ENCODE data around the gene RIPK4.

The RIPK4 gene

DNA sequence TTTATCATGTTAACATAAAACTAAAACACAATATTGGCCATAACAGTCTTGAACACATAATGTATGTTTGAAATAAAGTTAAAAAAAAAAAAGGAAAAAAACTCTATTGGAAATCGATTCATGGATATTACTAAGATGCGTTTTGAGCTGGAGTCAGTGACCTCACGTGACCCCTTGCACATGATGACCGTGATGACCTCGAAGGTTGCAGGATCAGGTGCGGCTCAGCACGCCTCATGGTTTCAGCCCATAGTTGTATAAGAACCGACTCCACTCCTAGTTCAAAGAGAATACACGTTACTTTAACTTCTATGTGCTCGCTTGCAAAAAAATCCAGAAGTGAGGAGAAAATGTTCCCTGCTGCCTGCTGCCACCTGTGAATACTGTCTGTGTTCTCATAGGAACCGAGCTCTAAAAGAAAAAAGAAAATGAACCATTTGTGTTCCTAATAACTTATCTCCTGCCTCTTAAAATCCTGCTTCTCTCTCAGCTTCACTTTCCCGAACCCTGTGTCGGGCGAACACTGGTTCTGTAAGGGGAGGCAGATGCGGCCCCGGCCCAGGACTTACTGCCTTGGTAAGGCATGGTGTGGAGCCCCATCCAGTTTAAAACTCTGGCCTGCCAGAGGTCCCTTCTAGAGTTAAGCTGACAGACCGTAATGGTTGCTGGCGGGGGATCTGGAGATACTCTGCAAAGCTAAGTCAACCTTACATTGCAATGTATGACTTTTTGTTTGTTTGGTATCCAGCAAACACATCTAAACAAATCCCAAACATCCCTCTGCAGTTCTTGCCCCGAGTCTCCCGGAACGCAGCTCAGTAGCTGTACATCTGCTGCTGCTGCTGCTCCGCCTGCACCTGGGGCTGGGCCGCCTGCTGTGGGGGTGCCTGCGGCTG lies 33.8 kb upstream of the RIPK4 start:
- Histone ChIP-seq H4K91ac (ENCODE audit: low read depth, low read length, poor library complexity) (no peak overlapping the region), H2BK5ac (ENCODE audit: low read length) (no peak overlapping the region), H2BK12ac (ENCODE audit: low read length) (no peak overlapping the region), H3K27me3 (ENCODE audit: control insufficient read depth in 3 of 3, insufficient read depth in 3 of 3, low read depth in 1 of 3, low read length in 3 of 3) (no peaks in the 10 kb centered on the region), H3K9me3 (replicated peaks in 1 of 2; ENCODE audit: control insufficient read depth in 2 of 2, insufficient read depth in 1 of 2, low read depth in 1 of 2, low read length in 2 of 2) (peaks cover 0 to 1% of the 10 kb centered on the region in 2 donors), H2AK5ac (ENCODE audit: low read depth, low read length) (no peak overlapping the region), H3K14ac (ENCODE audit: low read length) (no peak overlapping the region), H2BK120ac (ENCODE audit: low read depth, low read length) (no peak overlapping the region), H3K9ac (ENCODE audit: low read depth, low read length, poor library complexity) (no peak overlapping the region), H4K8ac (ENCODE audit: low read depth, low read length) (no peak overlapping the region), H3K18ac (ENCODE audit: low read length) (no peak overlapping the region), H2BK15ac (ENCODE audit: low read length) (no peak overlapping the region), H2AFZ (ENCODE audit: low read length) (no peak overlapping the region), H3K4me2 (ENCODE audit: insufficient read depth, low read length, poor library complexity, severe bottlenecking) (no peak overlapping the region), H3K4me1 (ENCODE audit: control insufficient read depth in 2 of 2, insufficient read depth in 1 of 2, low read depth in 1 of 2, low read length in 2 of 2) (peaks cover 2 to 3% of the 10 kb centered on the region in 2 donors), H3K4me3 (ENCODE audit: low read length in 2 of 2) (no peak overlapping the region), H3K36me3 (replicated peaks in 1 of 2; ENCODE audit: control insufficient read depth in 2 of 2, insufficient read depth in 2 of 2, low read length in 2 of 2) (peaks cover 14 to 34% of the 10 kb centered on the region in 2 donors), H3K4ac (ENCODE audit: low read length) (no peak overlapping the region), H3K27ac (replicated peaks; ENCODE audit: low read length) (no peak overlapping the region), H3K23ac (ENCODE audit: low read depth, low read length, poor library complexity) (no peak overlapping the region), H3K79me1 (ENCODE audit: low read depth, low read length) (no peaks in the 10 kb centered on the region)
- no peak for DNase-seq (ENCODE audit: low spot score)
- no CpG with 5 or more reads among the region's 24 CpGs for WGBS, 2 donors (ENCODE audit: extremely low coverage in 2 of 2, insufficient read length in 2 of 2, insufficient replicate concordance in 1 of 2)

DNA sequence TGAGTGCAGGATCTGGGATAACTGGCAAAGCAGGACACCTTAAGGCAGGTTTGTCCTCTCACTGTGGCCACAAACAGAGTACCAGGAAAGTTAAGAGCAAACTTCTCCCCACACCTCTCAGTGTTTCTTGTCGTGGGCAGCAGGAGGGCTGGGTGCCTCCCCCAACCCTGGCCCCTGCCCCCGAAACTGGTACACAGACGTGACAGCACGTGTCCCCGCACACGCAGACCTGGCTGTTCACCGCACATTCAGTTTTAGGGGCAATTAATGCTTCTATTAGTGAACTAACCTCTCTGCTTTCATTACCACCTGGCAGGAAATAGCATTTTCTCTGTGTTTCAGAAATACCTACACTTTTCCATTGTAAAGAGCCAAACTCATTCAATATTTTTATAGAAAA lies 32.9 kb upstream of the RIPK4 start:
- Histone ChIP-seq H3K18ac (ENCODE audit: low read length) (no peak overlapping the region), H4K91ac (ENCODE audit: low read depth, low read length, poor library complexity) (no peak overlapping the region), H3K27ac (replicated peaks; ENCODE audit: low read length) (no peak overlapping the region), H3K79me1 (ENCODE audit: low read depth, low read length) (no peaks in the 10 kb centered on the region), H3K36me3 (replicated peaks in 1 of 2; ENCODE audit: control insufficient read depth in 2 of 2, insufficient read depth in 2 of 2, low read length in 2 of 2) (peaks cover 14 to 34% of the 10 kb centered on the region in 2 donors), H3K27me3 (ENCODE audit: control insufficient read depth in 3 of 3, insufficient read depth in 3 of 3, low read depth in 1 of 3, low read length in 3 of 3) (no peaks in the 10 kb centered on the region), H3K4me1 (ENCODE audit: control insufficient read depth in 2 of 2, insufficient read depth in 1 of 2, low read depth in 1 of 2, low read length in 2 of 2) (peaks cover 2 to 4% of the 10 kb centered on the region in 2 donors), H4K8ac (ENCODE audit: low read depth, low read length) (no peak overlapping the region), H2BK120ac (ENCODE audit: low read depth, low read length) (no peak overlapping the region), H3K4me3 (ENCODE audit: low read length in 2 of 2) (peak overlapping the region in 1 of 2 donors; percentile 29), H2AK5ac (ENCODE audit: low read depth, low read length) (no peak overlapping the region), H3K9me3 (replicated peaks in 1 of 2; ENCODE audit: control insufficient read depth in 2 of 2, insufficient read depth in 1 of 2, low read depth in 1 of 2, low read length in 2 of 2) (no peaks in the 10 kb centered on the region), H2BK15ac (ENCODE audit: low read length) (no peak overlapping the region), H2AFZ (ENCODE audit: low read length) (no peak overlapping the region), H3K4me2 (ENCODE audit: insufficient read depth, low read length, poor library complexity, severe bottlenecking) (no peak overlapping the region), H3K4ac (ENCODE audit: low read length) (peak overlapping the region; percentile 13), H3K14ac (ENCODE audit: low read length) (no peak overlapping the region), H3K9ac (ENCODE audit: low read depth, low read length, poor library complexity) (no peak overlapping the region), H2BK12ac (ENCODE audit: low read length) (no peak overlapping the region), H3K23ac (ENCODE audit: low read depth, low read length, poor library complexity) (no peak overlapping the region), H2BK5ac (ENCODE audit: low read length) (no peak overlapping the region)
- no CpG with 5 or more reads among the region's 7 CpGs for WGBS, 2 donors (ENCODE audit: extremely low coverage in 2 of 2, insufficient read length in 2 of 2, insufficient replicate concordance in 1 of 2)
- DNase-seq (ENCODE audit: low spot score): no peak

DNA sequence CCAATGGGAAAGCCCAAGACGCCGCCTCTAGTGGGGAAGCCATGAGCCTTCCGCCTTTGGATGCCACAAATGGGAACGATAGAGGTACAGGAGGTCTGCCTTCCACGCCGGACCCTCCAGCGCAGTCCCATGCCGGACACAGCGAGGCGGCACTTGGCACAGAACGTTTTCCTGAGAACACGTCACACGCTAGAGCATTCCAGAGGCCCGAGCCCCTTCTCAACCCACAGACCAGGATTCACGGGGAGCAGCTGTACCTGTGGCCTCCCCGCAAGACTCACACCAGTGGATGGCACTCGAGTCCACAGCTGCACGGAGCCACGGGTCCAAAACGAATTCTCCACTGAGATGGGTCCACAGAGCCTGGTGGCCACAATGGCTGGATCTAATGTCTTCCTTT lies 31.5 kb upstream of the RIPK4 start:
- Histone ChIP-seq H4K91ac (ENCODE audit: low read depth, low read length, poor library complexity) (no peak overlapping the region), H2BK120ac (ENCODE audit: low read depth, low read length) (no peak overlapping the region), H3K79me1 (ENCODE audit: low read depth, low read length) (no peaks in the 10 kb centered on the region), H3K27ac (replicated peaks; ENCODE audit: low read length) (no peak overlapping the region), H3K18ac (ENCODE audit: low read length) (peak overlapping the region; percentile 27), H2AK5ac (ENCODE audit: low read depth, low read length) (no peak overlapping the region), H2AFZ (ENCODE audit: low read length) (no peak overlapping the region), H3K36me3 (replicated peaks in 1 of 2; ENCODE audit: control insufficient read depth in 2 of 2, insufficient read depth in 2 of 2, low read length in 2 of 2) (peaks cover 14 to 34% of the 10 kb centered on the region in 2 donors), H3K14ac (ENCODE audit: low read length) (peak overlapping the region; percentile 48), H3K4me3 (ENCODE audit: low read length in 2 of 2) (no peak overlapping the region), H3K23ac (ENCODE audit: low read depth, low read length, poor library complexity) (no peak overlapping the region), H4K8ac (ENCODE audit: low read depth, low read length) (no peak overlapping the region), H3K4ac (ENCODE audit: low read length) (no peak overlapping the region), H3K4me1 (ENCODE audit: control insufficient read depth in 2 of 2, insufficient read depth in 1 of 2, low read depth in 1 of 2, low read length in 2 of 2) (peaks cover 2 to 4% of the 10 kb centered on the region in 2 donors), H2BK15ac (ENCODE audit: low read length) (no peak overlapping the region), H2BK5ac (ENCODE audit: low read length) (no peak overlapping the region), H2BK12ac (ENCODE audit: low read length) (no peak overlapping the region), H3K9ac (ENCODE audit: low read depth, low read length, poor library complexity) (no peak overlapping the region), H3K4me2 (ENCODE audit: insufficient read depth, low read length, poor library complexity, severe bottlenecking) (no peak overlapping the region), H3K27me3 (ENCODE audit: control insufficient read depth in 3 of 3, insufficient read depth in 3 of 3, low read depth in 1 of 3, low read length in 3 of 3) (no peaks in the 10 kb centered on the region), H3K9me3 (replicated peaks in 1 of 2; ENCODE audit: control insufficient read depth in 2 of 2, insufficient read depth in 1 of 2, low read depth in 1 of 2, low read length in 2 of 2) (no peaks in the 10 kb centered on the region)
- no CpG with 5 or more reads among the region's 20 CpGs for WGBS, 2 donors (ENCODE audit: extremely low coverage in 2 of 2, insufficient read length in 2 of 2, insufficient replicate concordance in 1 of 2)
- no peak for DNase-seq (ENCODE audit: low spot score)

DNA sequence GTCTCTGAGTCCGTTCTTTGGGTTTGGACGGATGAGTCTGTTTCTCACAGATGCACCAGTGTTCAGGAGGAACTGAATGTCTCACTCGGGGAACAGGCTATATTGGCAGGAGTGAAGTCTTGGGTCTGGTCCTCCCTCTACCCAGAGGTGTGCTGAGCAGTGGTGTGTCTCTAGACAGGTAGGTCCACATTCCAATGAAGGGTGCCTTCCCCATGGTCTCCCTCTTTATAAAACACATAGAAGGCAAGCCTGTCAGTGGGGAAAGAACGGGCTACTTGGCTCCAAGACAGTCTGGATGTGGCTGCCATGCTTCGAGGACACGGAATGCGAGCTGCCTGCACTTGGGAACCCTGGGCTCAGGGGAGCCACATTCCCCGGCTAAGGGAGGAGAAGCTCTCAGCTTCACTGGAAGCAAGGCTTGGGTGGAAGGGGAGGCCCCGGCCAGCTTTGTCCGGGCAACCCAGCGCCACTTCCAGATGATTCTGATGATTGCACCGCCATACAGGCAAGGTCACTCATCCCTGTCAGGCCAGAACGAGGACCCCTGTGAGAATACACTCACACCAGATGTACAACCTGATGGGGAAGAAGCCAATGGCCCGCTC lies 29.7 kb upstream of the RIPK4 start:
- H4K91ac ChIP-seq (ENCODE audit: low read depth, low read length, poor library complexity): no peak overlapping the region
- no peak overlapping the region for H2BK5ac ChIP-seq (ENCODE audit: low read length)
- no peak for DNase-seq (ENCODE audit: low spot score)
- H2BK15ac ChIP-seq (ENCODE audit: low read length): no peak overlapping the region
- H3K14ac ChIP-seq (ENCODE audit: low read length): no peak overlapping the region
- H2AK5ac ChIP-seq (ENCODE audit: low read depth, low read length): no peak overlapping the region
- H3K23ac ChIP-seq (ENCODE audit: low read depth, low read length, poor library complexity): no peak overlapping the region
- H3K79me1 ChIP-seq (ENCODE audit: low read depth, low read length): no peaks in the 10 kb centered on the region
- H3K9me3 ChIP-seq (replicated peaks in 1 of 2; ENCODE audit: control insufficient read depth in 2 of 2, insufficient read depth in 1 of 2, low read depth in 1 of 2, low read length in 2 of 2): peaks cover 0 to 10% of the 10 kb centered on the region in 2 donors
- H2BK12ac ChIP-seq (ENCODE audit: low read length): no peak overlapping the region
- H3K18ac ChIP-seq (ENCODE audit: low read length): no peak overlapping the region
- no peak overlapping the region for H2AFZ ChIP-seq (ENCODE audit: low read length)
- H3K4ac ChIP-seq (ENCODE audit: low read length): no peak overlapping the region
- H3K4me1 ChIP-seq (ENCODE audit: control insufficient read depth in 2 of 2, insufficient read depth in 1 of 2, low read depth in 1 of 2, low read length in 2 of 2): peaks cover 2 to 4% of the 10 kb centered on the region in 2 donors
- no peak overlapping the region for H4K8ac ChIP-seq (ENCODE audit: low read depth, low read length)
- no CpG with 5 or more reads among the region's 14 CpGs for WGBS, 2 donors (ENCODE audit: extremely low coverage in 2 of 2, insufficient read length in 2 of 2, insufficient replicate concordance in 1 of 2)
- peaks cover 9 to 21% of the 10 kb centered on the region in 2 donors for H3K36me3 ChIP-seq (replicated peaks in 1 of 2; ENCODE audit: control insufficient read depth in 2 of 2, insufficient read depth in 2 of 2, low read length in 2 of 2)
- H3K4me2 ChIP-seq (ENCODE audit: insufficient read depth, low read length, poor library complexity, severe bottlenecking): no peak overlapping the region
- H3K9ac ChIP-seq (ENCODE audit: low read depth, low read length, poor library complexity): no peak overlapping the region
- no peak overlapping the region for H2BK120ac ChIP-seq (ENCODE audit: low read depth, low read length)
- H3K27me3 ChIP-seq (ENCODE audit: control insufficient read depth in 3 of 3, insufficient read depth in 3 of 3, low read depth in 1 of 3, low read length in 3 of 3): no peaks in the 10 kb centered on the region
- no peak overlapping the region for H3K27ac ChIP-seq (replicated peaks; ENCODE audit: low read length)
- no peak overlapping the region for H3K4me3 ChIP-seq (ENCODE audit: low read length in 2 of 2)
